Activated CD4-positive, alpha-beta memory T cell treated with anti-CD3 and anti-CD28 coated beads for 36 hours (primary cell): ENCODE results near the gene DNMT3A. TPM values are rescaled to one million over a fixed set of nuclear protein-coding genes. Genes with fewer than 3 reads are reported as not detected.

Experiments
- CTCF ChIA-PET: fragments of 350-600 bp; sonication (Branson Sonifier 250); formaldehyde crosslinking; loops from one replicate; lab custom pipeline; 2021; ENCODE audit warnings: antibody characterized with exemption, inconsistent platforms; lab: Charles Lee
- POLR2A ChIA-PET: fragments of 350-600 bp; sonication (Branson Sonifier 250); formaldehyde crosslinking; loops from one replicate; lab custom pipeline; 2021; ENCODE audit warnings: antibody characterized with exemption; lab: Charles Lee
- DNase-seq: peaks from one replicate; pipeline ENCODE4 v3.0.0-alpha.2; 2020
- H3K27ac Mint-ChIP-seq: one replicate; pipeline ENCODE4 v1.8.0; 2021; ENCODE audit warnings: mixed read lengths
- H3K27me3 Mint-ChIP-seq: one replicate; pipeline ENCODE4 v1.8.0; 2021; ENCODE audit warnings: mixed read lengths
- H3K36me3 Mint-ChIP-seq: one replicate; pipeline ENCODE4 v1.8.0; 2021; ENCODE audit warnings: mixed read lengths
- H3K4me1 Mint-ChIP-seq: one replicate; pipeline ENCODE4 v1.8.0; 2021; ENCODE audit warnings: low read depth, mixed read lengths
- H3K4me3 Mint-ChIP-seq: one replicate; pipeline ENCODE4 v1.8.0; 2021; ENCODE audit warnings: mild to moderate bottlenecking, mixed read lengths
- H3K9me3 Mint-ChIP-seq: one replicate; pipeline ENCODE4 v1.8.0; 2021; ENCODE audit warnings: mixed read lengths
- intact Hi-C: fragments of 100-400 bp; cut with micrococcal nuclease; formaldehyde crosslinking; loops from one replicate; pipeline ENCODE4 v1.15.1; 2023
- total RNA-seq, 2 experiments: library from RNA; stranded (reverse); gene quantifications; one replicate each; pipeline ENCODE4 v1.2.3, GENCODE V29; 2021

Gene DNMT3A
- total RNA-seq, 2 experiments from 2014 or later = 52.0 to 52.5 TPM

DNA sequence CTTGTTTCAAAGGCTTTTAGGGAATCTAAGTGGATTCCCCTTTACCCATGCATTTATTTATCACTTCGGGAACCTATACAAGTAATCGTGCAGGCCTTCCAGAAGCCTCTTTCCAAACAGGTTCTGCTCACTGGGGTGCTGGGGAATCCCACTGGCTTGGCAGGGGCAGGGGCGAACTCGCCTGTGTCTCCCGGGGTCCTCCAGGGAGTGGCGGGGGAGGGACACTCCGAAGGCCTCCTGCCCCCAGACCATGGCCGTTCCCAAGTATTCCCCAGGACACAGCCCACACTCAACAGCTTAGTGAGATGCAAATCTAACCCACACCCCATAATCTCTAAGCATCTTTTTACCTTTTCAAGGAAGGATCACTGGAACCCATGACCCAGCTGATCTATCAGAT, 6.5 kb downstream of the DNMT3A start:
- Mint-ChIP-seq H3K4me1 (peaks cover 85% of the 10 kb centered on the region), H3K27ac (no peak overlapping the region), H3K9me3 (no peaks in the 10 kb centered on the region), H3K36me3 (no peaks in the 10 kb centered on the region), H3K4me3 (no peak overlapping the region), H3K27me3 (no peaks in the 10 kb centered on the region)
- no peak for DNase-seq
- POLR2A ChIA-PET = interaction anchor here (1.3 to 2.4 kb wide), 2 partner anchors 12 to 21 kb away, joined by 4 to 9 read pairs; no protein-coding TSS in a partner anchor
- intact Hi-C loops = no loop called here
- CTCF ChIA-PET = interaction anchor here (1.2 to 1.9 kb wide), 2 partner anchors 12 to 26 kb away, joined by 4 to 6 read pairs; no protein-coding TSS in a partner anchor

DNA sequence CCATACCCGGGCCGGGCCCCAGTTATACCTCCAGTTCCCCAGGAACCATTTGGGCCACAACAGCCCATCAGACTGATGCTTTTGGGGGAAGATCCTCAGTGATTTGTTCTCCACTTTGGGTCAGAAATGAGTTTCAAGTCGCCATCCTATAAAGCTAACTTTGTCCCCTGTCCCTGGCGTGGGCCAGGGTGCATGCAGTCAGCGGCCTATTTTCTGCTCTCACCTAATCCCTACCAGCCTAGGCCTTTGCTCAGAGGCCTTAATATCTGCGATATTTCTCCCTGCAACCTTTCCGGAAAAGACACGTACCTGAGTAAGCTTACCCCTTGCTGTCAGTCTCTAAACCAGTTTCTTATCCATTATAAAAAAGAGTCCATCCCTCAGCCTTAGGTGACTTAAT, 7.2 kb downstream of the DNMT3A start:
- ChIA-PET CTCF (interaction anchor here (0.7 to 2.6 kb wide), 3 partner anchors 11 to 28 kb away, joined by 3 to 7 read pairs (median 6); no protein-coding TSS in a partner anchor), POLR2A (interaction anchor here (0.8 to 1.3 kb wide), 2 partner anchors 11 to 20 kb away, joined by 3 to 4 read pairs; no protein-coding TSS in a partner anchor)
- Mint-ChIP-seq H3K27ac (peak overlapping the region; percentile 16), H3K27me3 (no peaks in the 10 kb centered on the region), H3K9me3 (no peaks in the 10 kb centered on the region), H3K4me3 (no peak overlapping the region), H3K4me1 (peaks cover 85% of the 10 kb centered on the region), H3K36me3 (no peaks in the 10 kb centered on the region)
- no peak for DNase-seq
- intact Hi-C loops = no loop called here

DNA sequence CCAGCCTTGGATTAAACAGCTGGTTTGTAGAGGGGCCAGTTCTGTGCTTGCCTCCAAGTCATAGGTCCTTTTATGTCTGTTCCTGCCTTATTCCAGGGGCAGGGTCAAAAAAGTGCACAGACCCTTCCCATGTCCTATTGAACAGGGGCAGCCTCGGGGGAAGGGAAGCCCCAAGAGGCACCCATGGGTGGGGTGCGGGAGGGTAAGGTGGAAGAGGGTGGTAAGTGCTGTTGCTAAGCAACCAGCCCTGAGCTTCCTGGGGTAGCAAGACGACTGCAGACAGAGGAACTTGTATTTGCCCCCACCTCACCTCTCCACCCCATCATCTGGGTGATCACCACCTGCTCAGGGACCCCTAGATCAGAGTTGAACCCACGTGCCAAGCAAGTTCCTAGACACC, 7.7 kb downstream of the DNMT3A start:
- ChIA-PET CTCF (interaction anchor here (0.7 to 2.6 kb wide), 3 partner anchors 11 to 28 kb away, joined by 3 to 7 read pairs (median 6); no protein-coding TSS in a partner anchor), POLR2A (interaction anchor here (0.8 kb wide), 1 partner anchor 19 kb away, joined by 3 read pairs; no protein-coding TSS in a partner anchor)
- intact Hi-C loops = no loop called here
- H3K4me1 Mint-ChIP-seq = peaks cover 80% of the 10 kb centered on the region
- DNase-seq = no peak
- no peaks in the 10 kb centered on the region for H3K36me3 Mint-ChIP-seq
- H3K27ac Mint-ChIP-seq = no peak overlapping the region
- H3K27me3 Mint-ChIP-seq = no peaks in the 10 kb centered on the region
- H3K4me3 Mint-ChIP-seq = no peak overlapping the region
- H3K9me3 Mint-ChIP-seq = no peaks in the 10 kb centered on the region

DNA sequence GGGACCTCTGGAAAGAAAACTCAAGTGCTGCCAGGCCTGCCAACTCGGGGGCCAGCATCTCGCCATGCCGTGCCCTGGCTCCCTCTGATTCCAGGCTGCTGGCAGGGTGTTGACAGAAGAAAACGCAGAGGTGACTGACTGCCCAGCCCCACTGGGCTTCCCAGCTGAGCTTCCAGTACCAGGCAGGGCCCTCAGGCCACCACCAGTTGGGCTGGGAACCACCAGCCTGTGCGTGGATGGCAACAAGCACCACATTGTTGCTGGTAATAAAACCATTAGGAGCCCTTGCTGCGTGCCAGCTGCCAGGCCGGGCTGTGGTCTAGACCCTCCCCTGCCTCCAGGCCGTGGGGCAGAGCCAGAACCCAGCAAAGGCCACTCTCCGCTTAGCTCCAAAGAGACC, 9.2 kb downstream of the DNMT3A start:
- Mint-ChIP-seq H3K4me1 (peaks cover 67% of the 10 kb centered on the region), H3K36me3 (peaks cover 4% of the 10 kb centered on the region), H3K4me3 (no peak overlapping the region), H3K27ac (no peak overlapping the region), H3K27me3 (no peaks in the 10 kb centered on the region), H3K9me3 (peaks cover 4% of the 10 kb centered on the region)
- POLR2A ChIA-PET = interaction anchor here (0.6 kb wide), 1 partner anchor 21 kb away, joined by 4 read pairs; no protein-coding TSS in a partner anchor
- intact Hi-C loops = no loop called here
- no peak for DNase-seq
- CTCF ChIA-PET = interaction anchor here (0.7 to 2.6 kb wide), 3 partner anchors 23 to 56 kb away, joined by 3 to 8 read pairs (median 7); no protein-coding TSS in a partner anchor

GRCh38 chr2:25331686-25332365, 9.9 kb downstream of the DNMT3A start:
- ChIA-PET POLR2A (interaction anchor here (0.6 to 1.0 kb wide), 3 partner anchors 17 to 22 kb away, joined by 3 to 5 read pairs (median 4); no protein-coding TSS in a partner anchor), CTCF (interaction anchor here (0.7 to 2.6 kb wide), 5 partner anchors 22 to 55 kb away, joined by 3 to 8 read pairs (median 5); no protein-coding TSS in a partner anchor)
- peaks cover 60% of the 10 kb centered on the region for H3K4me1 Mint-ChIP-seq
- peak; percentile 78 for DNase-seq
- H3K27ac Mint-ChIP-seq = no peak overlapping the region
- intact Hi-C loops = no loop called here
- no peaks in the 10 kb centered on the region for H3K27me3 Mint-ChIP-seq
- H3K36me3 Mint-ChIP-seq = peaks cover 11% of the 10 kb centered on the region
- no peak overlapping the region for H3K4me3 Mint-ChIP-seq
- peaks cover 12% of the 10 kb centered on the region for H3K9me3 Mint-ChIP-seq

DNA sequence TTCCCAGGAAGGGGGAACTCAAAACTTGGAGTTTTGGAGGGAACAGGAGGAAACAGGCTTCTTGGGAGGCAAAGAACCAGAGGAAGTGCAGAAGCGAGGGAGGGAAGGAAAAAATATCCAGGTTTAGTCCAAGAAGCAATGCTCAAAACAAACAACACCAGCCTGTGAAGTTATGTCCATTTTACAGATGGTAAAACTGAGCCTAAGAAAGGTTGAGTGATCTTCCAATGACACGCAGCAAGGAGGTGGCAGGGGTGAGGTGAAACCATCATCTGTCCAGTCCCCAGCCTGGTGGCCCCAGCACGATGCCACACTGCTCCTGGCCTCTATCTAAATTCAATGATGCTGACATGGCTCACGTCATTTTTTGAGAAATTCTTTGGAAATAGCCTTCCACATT, 10.8 kb downstream of the DNMT3A start:
- no peak for DNase-seq
- Mint-ChIP-seq H3K27ac (no peak overlapping the region), H3K27me3 (no peaks in the 10 kb centered on the region), H3K4me1 (peaks cover 52% of the 10 kb centered on the region), H3K36me3 (peaks cover 19% of the 10 kb centered on the region), H3K9me3 (peaks cover 21% of the 10 kb centered on the region), H3K4me3 (no peak overlapping the region)
- ChIA-PET CTCF (interaction anchor here (1.1 to 2.6 kb wide), 3 partner anchors 31 to 54 kb away, joined by 3 to 8 read pairs (median 5); no protein-coding TSS in a partner anchor), POLR2A (no interaction called here)
- intact Hi-C loops = no loop called here

DNA sequence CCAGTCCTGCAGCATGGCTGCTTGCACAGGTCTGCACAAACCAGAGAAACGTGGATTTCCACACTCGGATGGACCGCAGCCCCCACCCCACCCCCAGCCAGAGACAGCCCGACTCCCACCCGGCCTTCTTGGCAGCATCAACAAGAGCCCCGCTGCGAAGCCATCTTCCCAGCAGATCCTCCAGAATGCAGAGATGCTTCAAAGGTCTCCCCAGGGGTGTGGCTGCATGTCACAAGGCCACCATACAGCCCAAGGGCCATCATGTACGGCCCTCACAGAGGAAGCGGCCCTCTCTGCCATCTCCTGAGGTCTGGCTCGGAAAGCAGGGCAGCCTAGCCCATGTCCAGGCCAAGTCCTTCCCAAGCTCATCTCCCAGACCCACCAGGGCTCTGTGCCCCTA, 11.5 kb downstream of the DNMT3A start:
- intact Hi-C loops = no loop called here
- no peak overlapping the region for H3K27ac Mint-ChIP-seq
- no peak overlapping the region for H3K4me3 Mint-ChIP-seq
- peaks cover 24% of the 10 kb centered on the region for H3K9me3 Mint-ChIP-seq
- H3K36me3 Mint-ChIP-seq = peaks cover 22% of the 10 kb centered on the region
- DNase-seq = no peak
- H3K4me1 Mint-ChIP-seq = peaks cover 51% of the 10 kb centered on the region
- no peaks in the 10 kb centered on the region for H3K27me3 Mint-ChIP-seq
- CTCF ChIA-PET = interaction anchor here (1.1 kb wide), 1 partner anchor 9 kb away, joined by 3 read pairs; no protein-coding TSS in a partner anchor
- POLR2A ChIA-PET = no interaction called here

DNA sequence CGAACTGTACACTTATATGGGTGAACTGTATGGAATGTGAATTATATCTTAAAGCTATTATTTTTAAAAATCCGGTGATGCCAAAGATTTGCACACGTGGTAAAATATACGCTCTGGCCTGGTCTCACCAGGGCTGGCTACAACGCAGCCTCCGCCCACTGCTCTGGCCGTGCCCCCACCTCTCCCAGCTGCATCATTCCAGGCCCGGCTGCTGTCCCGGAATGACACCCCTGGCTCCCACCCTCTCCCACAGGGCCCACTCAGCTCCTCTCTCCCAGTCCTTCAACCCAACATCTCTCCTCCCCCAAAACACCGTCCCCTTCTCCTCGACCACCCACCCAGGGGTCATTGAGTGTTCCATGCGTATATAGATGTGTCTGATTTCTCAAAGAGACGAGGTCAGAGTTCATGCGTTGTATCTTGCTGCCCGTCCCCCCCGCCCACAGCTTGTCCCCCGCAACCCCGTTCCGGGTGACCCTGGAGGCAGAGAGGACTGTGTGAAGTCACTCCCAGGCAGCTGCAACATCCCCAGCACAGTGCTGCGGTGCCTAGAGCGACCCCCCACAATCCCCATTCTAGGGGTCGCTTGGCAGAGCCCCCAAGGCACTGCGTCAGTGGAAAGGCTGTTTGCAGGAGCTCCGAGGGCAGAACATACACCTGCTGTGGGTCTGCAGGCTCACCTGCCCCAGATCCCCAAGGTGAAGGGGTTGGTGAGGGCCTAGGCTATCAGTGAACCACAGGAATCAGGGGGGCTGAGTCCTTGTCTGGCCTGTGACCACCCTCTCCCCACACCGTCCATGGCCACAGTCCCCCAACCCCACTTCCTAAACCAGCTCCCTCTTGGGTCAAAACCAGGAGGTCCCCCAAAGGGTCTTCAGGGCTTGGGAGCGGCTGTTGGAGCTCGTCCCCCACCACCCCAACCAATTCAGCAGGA, 13.3 kb downstream of the DNMT3A start:
- Mint-ChIP-seq H3K36me3 (peaks cover 22% of the 10 kb centered on the region), H3K4me3 (no peak overlapping the region)
- POLR2A ChIA-PET = interaction anchor here (1.2 to 1.8 kb wide), 2 partner anchors 14 to 27 kb away, joined by 4 to 6 read pairs; no protein-coding TSS in a partner anchor

DNA sequence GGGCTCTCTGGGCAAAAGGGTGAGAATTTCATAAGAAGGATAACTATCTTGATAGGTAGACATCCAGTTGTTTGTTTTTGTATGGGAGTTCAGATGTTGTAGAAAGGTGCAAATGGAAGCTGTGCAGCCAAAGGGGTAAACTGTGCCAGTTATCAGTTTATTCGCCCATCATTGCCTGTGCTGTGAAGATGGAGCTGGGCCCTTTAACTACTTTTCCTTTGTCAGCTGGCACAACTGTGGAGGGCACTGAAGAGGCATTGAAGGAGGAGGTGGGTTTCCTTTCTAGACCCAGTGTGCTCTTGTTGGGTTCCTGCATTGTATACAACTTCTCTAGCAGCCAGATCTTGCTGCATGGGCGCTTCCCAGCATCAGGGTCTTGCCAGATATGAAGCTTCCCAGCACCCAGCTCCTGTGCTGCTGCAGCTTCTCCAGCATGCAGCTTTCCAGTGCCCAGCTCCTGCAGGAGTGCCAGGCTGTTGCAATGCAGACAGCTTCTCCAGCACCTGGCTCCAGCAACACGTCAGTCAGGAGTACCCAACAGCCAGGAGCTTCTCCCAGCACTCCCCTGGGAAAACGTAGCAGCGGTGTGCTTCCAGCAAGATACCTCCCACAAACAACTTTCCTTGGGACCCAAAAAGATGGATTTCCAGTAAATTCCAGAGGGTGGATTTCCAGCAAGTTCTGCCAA, 15.3 kb downstream of the DNMT3A start:
- DNase-seq = no peak
- Mint-ChIP-seq H3K27me3 (no peaks in the 10 kb centered on the region), H3K36me3 (peaks cover 22% of the 10 kb centered on the region), H3K4me3 (no peak overlapping the region), H3K27ac (no peak overlapping the region), H3K9me3 (peaks cover 24% of the 10 kb centered on the region), H3K4me1 (peaks cover 58% of the 10 kb centered on the region)
- ChIA-PET POLR2A (interaction anchor here (0.6 kb wide), 1 partner anchor 98 kb away, joined by 3 read pairs; no protein-coding TSS in a partner anchor), CTCF (interaction anchor here (1.3 kb wide), 1 partner anchor 36 kb away, joined by 3 read pairs; no protein-coding TSS in a partner anchor)
- intact Hi-C loops = no loop called here

More for the DNA sequence above, 13.3 kb downstream of the DNMT3A start:
- no peak for DNase-seq
- CTCF ChIA-PET = interaction anchor here (0.9 to 1.3 kb wide), 2 partner anchors 15 to 34 kb away, joined by 3 to 5 read pairs; no protein-coding TSS in a partner anchor
- H3K27me3 Mint-ChIP-seq = no peaks in the 10 kb centered on the region
- no peak overlapping the region for H3K27ac Mint-ChIP-seq
- peaks cover 54% of the 10 kb centered on the region for H3K4me1 Mint-ChIP-seq
- H3K9me3 Mint-ChIP-seq = peaks cover 24% of the 10 kb centered on the region
- intact Hi-C loops = no loop called here

DNA sequence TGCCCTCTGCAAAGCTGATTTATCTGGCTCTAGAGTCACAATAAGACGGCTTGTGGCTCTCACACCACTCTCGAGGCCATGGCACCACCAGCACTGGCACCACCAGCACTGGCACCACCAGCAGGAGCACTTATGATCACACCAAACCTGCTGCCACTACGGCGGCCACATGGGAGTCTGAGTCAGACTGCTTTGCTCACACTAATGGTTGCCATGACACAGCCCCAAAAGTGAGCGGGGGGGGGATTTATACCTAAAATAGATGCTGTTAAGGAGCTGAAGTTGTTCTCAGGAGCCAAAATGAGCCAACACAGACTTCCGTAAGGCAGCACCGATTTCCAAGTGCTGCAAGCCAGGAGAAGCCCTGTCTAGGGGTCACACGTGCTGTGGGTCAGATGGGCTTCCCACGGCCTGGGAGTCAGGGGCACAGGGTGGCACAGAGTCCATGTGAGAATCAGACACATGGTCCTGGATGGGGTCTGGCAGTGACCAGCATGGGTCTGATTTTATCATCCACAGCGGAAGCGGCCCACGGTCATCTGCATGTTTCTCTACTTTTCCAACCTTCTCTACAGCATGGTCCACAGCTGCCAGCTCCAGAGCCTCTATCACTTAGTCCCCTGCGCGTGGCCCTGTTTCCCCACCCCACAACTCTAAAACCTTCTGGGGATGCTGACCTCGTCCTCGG, 16.7 kb downstream of the DNMT3A start:
- Mint-ChIP-seq H3K4me3 (no peak overlapping the region), H3K27ac (no peak overlapping the region), H3K36me3 (peaks cover 22% of the 10 kb centered on the region), H3K9me3 (peaks cover 24% of the 10 kb centered on the region), H3K4me1 (peaks cover 54% of the 10 kb centered on the region), H3K27me3 (no peaks in the 10 kb centered on the region)
- DNase-seq = peak; percentile 54
- POLR2A ChIA-PET = interaction anchor here (0.7 to 2.9 kb wide), 2 partner anchors 11 to 12 kb away, joined by 4 to 16 read pairs; no protein-coding TSS in a partner anchor
- intact Hi-C loops = no loop called here
- CTCF ChIA-PET = interaction anchor here (1.1 to 1.5 kb wide), 2 partner anchors 11 to 37 kb away, joined by 3 read pairs; no protein-coding TSS in a partner anchor
